ENCODE data around the gene EZR.

- TF ChIP-seq POLR2AphosphoS5 (IDR thresholded peaks at IDR 0.05; ENCODE audit: low read depth, low read length), result no peak
- TF ChIP-seq POLR2A (IDR thresholded peaks at IDR 0.05; ENCODE audit: low read depth, low read length), result no peak
Observed at GRCh38 chr6:158832026-158832425, 12.9 kb upstream of the EZR start.
